RPMI8226 (cell line): Measurements from ENCODE around the gene HABP4.
A peak's percentile ranks its signal among the peaks of the same experiment; 100 is the strongest.

Source experiments
- DNase-seq: peaks from one replicate; pipeline ENCODE4 v3.0.0-alpha.2; 2015

The HABP4 gene, protein sequence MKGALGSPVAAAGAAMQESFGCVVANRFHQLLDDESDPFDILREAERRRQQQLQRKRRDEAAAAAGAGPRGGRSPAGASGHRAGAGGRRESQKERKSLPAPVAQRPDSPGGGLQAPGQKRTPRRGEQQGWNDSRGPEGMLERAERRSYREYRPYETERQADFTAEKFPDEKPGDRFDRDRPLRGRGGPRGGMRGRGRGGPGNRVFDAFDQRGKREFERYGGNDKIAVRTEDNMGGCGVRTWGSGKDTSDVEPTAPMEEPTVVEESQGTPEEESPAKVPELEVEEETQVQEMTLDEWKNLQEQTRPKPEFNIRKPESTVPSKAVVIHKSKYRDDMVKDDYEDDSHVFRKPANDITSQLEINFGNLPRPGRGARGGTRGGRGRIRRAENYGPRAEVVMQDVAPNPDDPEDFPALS

DNA sequence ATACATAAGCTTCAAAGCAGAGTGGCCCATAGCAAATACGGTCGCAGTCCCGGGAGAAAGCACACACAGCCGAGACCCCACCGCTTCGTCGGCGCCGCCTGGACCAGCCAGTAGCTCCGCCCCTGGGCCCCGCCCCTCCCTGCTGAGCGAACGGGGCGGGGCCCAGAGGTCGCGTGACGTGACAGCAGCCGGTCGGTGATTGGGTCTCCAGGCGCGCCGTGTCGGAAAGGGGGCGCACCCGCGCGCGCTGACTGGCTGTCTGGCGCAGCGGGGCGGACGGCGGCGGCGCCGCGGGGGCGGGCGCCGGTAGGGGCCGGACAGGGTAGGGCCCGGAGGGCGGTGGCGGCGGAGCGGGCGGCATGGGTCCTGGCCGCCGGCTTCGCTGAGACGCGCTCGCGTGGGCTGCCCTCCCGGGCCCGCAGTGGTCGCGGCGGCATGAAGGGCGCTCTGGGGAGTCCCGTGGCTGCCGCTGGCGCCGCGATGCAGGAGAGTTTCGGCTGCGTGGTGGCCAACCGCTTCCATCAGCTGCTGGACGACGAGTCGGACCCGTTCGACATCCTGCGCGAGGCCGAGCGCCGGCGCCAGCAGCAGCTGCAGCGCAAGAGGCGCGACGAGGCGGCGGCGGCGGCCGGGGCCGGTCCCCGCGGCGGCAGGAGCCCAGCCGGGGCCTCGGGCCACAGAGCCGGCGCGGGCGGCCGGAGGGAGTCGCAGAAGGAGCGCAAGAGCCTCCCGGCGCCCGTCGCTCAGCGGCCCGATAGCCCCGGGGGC lies at the start of gene HABP4:
TSS of gene HABP4 (plus strand) at position 325 of the 768 bp plus-strand sequence. CDS start at position 436, 111 bp downstream.
- peak; percentile 94 for DNase-seq

DNA sequence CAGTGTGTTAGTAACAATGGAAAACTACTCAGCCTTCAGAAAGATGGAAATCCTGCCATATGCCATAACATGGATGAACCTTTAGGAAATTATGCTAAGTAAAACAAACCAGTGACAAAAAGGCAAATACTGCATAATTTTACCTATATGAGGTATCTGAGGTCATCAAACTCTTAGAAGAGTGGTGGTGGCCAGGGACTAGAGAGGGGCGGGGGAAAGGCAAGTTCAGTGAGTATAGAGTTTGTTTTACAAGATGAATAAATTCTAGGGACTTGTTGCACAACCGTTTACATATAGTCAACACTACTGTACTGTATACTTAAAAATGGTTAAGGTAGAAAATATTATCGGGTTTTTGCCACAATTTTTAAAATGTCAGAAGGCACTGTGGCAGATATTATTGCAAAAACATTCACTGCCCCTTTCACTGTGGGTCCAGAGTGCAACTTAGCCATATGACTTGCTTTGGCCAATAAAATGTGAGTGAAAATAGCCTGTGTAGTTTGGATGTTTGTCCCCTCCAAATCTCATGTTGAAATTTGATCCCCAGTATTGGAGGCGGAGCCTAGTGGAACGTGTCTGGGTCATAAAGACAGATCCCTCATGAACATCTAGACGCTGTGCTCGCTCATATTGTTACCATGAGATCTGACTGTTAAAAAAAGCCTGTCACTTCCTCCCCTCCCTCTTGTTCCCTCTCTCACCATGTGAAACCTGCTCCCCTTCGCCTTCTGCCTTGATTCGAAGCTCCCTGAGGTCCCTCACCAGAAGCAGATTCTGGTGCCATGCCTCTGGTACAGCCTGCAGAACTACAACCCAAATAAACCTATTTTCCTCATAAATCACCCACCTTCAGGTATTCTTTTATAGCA lies 41.3 kb upstream of the HABP4 start:
- DNase-seq, result no peak

DNA sequence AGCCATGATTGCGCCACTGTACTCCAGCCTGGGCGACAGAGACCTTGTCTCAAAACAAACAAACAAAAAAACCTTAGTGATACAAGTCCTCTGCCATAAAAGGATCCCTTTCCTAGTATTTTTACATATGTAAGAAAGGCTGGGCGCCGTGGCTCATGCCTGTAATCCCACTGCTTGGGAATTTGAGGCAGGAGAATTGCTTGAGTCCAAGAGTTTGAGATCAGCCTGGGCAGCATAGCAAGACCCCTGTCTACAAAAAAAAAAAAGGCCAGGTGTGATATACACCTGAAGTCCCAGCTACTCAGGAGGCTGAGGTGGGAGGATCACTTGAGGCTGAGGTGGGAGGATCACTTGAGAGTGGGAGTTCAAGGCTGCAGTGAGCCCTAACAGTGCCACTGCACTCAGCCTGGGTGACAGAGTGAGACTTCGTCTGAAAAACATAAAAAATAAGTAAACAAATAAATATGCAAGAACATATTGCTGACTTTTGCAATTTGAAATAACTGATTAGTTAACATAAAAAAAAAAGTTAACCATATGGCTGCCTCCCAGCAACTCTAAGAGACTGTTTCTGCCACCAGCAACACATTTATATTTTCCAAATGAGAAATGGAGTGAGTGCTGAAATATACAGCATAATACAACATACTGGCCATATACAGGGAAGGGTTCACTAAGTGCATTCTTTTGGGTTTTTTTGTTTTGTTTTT lies 38.7 kb upstream of the HABP4 start:
- no peak for DNase-seq

DNA sequence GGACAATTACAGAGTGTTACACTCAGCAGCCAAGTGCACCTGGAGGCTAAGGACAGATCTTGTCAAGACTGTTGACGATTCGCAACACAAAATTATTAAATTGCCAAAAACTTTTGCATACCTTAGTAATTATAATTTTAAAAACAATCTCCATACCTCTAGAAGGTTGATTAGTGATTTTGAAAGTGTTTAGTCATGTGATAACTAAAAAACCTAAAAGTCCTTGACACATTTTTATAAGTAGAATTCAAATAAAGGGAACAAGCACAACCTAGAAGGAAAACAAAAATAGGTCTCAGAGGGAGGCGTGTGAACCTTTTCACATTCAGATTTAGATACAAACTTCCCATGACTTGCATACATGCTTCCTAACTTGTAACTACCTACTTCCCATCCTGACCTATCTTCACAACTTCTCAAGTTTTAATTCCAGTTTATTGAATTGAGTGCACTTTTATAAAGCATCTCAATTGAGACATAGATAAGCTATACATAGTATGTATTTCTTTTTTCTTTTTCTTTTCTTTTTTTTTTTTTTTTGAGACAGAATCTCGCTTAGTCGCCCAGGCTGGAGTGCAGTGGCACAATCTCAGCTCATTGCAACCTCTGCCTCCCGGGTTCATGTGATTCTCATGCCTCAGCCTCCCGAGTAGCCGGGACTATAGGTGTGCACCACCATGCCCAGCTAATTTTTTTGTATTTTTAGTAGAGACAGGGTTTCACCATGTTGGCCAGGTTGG lies 37.6 kb upstream of the HABP4 start:
- no peak for DNase-seq

DNA sequence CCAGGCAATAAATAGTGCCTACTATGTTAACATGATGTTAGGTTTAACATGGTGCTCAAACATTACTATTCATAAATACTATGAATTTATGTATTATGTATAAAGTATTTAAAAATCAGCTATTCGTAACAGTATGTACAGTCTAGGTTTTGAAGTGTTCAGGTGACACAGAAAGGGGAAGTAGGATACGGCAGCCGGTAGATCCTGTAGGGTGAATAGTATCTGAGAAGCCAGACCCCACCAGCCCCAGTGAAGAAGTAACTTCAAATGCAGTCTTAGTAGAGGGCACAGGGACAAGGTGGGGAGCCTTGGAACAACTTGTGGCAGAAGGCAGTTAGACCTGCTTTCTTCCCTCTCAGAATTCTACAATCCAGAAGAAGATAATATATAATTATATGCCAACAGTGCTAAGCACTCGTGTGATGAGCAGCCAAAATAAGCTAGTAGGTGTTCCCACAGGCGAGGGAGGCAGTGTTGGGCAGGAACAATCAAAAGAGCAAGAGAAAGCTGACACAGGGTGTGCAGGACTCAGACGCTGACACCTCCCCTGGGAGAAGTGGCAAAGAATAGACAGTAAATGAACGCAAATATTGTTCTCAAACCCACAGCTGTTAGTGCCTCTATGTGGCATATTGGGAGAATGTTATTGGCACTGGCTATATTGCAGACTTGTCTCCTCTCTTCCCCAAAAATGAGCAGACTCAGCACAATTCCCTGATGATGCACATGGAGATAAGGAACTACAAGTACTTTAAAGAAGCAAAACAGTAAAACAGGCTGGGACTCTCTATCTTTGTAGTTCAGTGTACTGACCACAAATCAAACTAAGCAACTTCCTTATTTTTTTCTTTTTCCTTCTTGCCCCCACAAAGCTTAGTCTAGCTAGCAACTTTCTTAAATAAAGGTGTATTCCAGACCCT lies 36.4 kb upstream of the HABP4 start:
- DNase-seq, result peak; percentile 38

DNA sequence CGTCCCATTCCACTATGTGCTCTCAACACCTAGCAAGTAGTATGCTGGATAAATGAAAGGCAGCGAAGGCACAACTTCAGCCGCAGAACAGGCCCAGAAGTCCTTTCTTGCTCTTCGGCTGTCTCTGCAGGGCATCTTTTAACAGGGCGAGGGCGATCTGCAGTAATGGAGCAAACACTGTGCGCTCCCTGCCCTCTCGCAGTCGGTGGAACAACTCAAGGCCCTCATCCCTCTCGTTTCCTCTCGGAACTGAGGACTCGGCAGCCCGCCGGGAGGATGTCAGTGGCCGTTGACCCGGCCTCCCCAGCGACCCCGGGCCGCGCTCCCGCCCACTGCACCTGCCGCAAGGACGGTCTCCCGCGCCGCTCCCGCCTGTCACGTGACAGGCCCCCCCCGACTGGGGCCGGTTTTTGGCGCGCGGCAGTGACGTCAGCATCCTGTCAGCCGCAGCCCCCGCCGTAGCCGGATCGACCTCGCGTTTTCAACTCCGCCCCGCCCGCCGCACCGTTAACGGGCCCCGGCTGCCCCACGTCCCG lies 32.9 kb upstream of the HABP4 start:
- DNase-seq, result peak; percentile 87

DNA sequence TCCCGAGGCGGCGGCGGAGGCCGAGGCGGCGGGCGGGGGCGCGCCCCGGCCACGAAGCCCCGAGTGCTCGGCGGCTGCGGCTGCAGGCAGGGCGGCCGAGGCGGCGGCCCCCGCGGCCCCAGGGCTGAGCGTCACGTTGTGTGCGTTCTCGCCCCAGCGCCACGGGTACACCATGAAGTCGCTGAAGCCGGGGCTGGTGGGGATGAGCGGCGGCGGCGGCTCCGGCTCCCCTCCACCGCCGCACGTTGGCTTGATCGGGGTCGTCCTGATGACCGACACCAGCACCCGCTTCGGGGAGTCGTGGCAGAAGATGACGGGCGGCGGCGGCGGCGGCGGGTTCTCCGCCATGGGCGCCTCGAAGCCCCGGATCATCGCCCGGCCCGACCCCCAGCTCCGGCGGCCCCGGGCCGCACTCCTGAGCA lies 32.3 kb upstream of the HABP4 start:
- DNase-seq, result peak; percentile 21

DNA sequence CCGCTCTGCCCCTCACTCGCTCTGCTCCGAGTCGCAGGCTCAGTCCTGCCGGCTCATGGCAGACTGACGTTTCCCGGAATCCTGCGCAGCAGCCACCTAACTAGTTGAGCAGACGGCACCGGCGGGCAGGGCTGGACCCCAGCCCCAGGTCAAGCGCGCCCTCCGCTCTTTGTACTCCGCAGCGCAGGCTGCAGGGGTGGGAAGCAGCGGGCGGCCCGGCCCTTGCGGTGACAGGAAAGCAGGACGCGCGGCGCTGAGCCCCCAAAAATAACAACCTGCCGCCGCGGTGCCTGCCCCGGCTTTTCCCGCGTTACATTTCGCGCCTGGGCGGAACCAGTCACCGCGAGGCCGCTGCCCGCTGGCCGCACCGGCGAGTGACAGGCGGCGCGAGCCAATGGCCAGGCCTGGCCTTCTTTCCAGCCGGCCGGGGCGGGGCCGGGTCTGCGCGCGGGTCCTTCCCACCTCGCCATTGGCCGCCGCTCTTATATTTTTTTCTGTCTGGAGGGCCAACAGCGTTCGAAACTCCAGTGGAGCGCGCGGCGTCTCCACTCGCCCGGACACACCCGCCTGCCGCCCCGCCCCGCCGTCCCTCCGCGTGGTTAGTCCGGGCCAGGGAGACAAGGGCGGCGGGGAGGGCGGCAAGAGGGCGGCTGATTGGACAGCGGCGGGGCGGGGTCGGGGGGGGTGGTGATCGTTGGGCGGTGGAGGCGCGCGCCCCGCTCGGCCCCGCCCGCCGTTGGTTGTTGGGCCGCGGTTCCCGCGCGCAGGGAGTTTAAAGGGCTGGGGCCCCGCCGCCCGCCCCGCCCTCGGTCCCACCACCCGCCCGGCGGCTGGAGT lies 31.7 kb upstream of the HABP4 start, which contains the start of gene ZNF367:
TSS of gene ZNF367 (minus strand) at position 288 of the 837 bp plus-strand sequence. CDS start 338 bp downstream, outside the sequence.
- DNase-seq, result peak; percentile 92

DNA sequence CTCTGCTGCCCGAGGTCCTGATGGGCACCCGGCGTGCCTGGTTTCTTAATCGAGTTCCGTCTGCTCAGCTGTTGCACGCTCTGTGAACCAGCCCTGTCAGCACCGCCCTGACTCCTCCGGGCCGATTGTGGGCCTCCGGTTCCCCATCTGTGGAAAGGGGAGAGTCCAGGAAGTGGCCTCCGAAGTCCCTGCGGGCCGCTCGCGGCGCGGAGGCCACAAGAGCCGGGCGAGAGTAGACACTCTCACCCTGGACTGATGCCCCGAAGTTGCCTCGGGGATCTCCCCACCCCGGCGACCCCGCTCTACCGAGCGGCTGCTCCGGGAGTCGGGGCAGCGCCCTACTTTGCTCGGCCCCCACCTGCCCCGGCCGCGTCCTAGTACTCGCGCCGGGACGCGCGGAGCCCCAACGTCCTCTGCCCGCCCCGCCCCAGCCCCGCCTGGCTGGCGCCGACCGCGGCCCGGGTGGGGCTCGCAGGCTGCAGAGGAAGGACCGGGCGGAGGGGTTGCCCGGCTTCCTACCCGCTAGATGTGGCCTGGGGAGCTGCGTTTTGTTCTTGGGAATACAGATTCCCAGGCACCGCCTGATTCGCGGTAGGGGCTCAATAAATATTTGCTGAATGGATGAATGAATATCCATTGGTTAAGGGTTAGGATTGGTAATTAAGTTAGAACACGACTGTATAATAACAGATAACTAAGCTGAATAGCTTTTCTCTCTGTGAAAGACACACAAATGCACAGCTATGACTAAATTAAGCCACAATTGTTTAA lies 30.9 kb upstream of the HABP4 start:
- DNase-seq, result peak; percentile 75

DNA sequence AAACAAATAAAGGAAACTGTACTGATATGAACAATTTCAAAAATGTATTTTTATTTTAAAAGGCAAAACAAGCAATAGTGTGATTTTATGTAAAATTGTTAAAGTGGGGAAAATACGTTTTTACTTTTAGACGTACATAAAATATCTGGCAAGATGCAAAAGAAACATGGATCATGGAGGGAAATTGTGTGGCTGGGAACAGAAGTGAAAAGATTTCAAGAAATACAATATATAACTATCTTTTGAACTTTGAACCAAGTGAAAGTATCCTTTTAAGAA lies 30.3 kb upstream of the HABP4 start:
- no peak for DNase-seq

DNA sequence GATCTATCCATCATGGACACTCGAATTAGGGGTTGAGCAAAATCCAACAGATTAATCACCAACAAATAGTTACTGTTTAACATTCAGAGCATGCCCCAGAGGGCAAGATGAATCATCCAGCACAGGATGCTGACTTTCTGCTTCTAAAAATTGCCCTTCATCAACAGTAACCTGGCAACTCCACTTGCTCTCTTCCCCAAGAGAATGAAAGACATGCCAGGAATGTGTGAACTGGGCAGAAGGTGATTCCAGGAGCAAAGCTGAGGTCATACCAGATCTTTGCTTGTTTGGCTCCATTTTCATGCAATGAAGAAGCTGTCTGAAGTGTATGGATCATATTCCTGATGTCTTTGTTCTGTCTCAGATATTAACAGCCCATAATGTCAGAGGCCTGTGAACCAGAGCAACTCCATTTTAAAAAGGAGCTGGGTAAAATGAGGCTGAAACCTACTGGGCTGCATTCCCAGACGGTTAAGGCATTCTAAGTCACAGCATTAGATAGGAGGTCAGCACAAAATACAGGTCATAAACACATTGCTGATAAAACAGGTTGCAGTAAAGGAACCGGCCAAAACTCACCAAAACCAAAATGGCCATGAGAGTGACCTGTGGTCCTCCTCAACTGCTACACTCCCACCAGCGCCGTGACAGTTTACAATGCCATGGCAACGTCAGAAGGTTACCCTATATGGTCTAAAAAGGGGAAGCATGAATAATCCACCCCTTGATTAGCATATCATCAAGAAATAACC lies 29.3 kb upstream of the HABP4 start:
- DNase-seq, result peak; percentile 72

DNA sequence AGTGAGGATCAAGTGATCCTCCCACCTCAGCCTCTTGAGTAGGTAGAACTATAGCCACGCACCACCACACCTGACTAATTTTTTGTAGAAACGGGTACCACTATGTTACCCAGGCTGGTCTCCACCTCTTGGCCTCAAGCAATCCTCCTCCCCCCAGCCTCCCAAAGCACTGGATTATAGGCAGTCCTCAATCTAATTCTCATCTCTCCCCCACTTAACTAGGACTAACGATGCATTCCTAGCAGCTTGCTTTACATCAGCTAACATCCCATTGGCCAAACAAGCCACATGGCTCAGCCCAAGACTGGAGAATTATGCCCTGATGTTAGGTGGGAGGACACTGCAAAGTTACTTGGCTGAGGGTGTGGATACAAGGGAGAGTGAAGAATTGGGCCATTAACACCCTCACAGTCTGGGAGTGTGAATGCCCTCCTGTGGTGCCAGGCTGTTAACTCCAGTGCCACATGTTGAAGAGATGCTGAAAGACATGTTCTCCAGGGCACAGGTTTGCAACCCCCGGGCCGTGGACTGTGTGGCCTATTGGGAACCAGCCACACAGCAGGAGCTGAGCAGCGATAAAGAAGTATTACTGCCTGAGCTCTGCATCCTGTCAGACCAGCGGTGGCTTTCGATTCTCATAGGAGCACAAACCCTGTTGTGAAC lies 26.5 kb upstream of the HABP4 start:
- DNase-seq, result no peak

DNA sequence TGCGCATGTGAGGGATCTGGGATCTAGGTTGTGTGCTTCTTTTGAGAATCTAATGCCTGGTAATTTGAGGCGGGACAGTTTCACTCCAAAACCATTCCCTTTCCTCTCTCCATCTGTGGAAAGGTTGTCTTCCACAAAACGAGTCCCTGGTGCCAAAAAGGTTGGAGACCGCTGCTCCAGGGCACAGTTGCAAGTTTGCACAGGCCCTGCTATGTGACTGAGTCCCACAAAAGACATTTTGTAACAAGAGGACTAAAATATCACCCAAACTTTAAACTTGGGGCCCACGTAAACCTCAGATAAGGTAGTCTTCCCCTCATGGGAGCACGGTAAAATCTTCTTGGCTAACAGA lies 26.0 kb upstream of the HABP4 start:
- no peak for DNase-seq

DNA sequence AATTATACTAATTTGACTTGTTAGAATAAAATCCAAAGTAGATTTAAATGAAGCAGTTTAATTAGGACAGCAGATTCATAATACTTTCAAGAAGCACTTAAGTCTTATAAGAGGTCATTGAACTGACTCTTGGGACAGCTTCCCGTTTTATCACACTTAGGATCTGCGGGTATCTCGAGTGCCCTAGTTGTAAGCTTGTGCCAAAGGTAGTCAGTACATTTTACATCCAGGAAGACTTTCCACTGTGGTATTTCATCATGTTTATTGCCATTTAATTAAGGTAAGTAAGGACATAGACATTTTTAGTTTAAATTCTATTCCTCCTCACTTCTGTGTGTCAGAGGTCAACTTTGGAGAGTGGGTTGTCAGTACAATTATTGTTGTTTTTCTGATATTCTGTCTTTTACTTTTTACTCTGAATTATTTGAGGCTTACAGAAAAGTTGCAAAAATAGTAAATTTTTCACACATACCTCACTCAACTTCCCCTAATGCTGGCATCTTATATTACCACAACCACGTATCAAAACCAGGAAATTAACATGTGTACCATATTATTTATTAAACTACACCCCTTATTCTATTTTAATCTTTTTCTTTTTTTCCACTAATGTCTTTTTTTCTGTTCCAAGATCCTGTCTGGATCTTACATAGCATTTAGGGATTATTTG lies 24.3 kb upstream of the HABP4 start:
- DNase-seq, result no peak

DNA sequence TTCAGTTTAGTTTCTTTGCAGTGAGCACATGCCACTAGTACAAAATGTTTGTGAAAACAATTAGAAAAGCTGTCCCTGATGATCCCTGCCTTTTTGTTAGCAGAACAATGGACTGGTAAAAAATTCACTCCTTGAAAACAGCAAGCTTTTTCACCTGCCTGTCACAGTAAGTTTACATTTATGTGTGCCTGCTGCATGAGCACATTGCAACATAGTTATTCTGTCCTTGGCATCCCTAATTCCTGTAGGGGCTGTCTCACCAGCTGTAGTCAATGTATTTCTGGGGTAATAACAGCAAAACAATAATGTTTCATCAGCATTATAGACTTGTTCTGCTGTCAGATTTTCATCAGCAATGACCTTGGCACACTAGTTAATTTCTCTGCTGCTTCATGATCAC lies 20.2 kb upstream of the HABP4 start:
- DNase-seq, result no peak

DNA sequence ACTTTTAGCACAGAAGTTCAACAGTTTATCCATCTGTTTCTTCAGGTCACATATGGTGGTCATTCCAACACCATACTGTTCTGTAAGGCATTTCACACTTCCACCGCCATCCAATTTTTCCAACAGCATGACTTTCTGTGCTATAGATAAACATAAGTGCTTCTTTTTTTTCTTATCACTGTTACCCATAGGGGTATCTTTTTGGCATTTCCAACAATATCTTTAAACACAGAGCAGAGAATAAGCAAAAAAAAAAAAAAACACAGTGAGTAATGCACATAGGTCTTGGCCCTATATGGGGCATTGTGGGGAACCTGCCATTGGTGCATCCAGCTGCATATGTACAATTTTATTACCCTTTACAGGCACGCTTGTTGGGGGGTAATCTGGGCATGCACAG lies 19.6 kb upstream of the HABP4 start:
- no peak for DNase-seq

DNA sequence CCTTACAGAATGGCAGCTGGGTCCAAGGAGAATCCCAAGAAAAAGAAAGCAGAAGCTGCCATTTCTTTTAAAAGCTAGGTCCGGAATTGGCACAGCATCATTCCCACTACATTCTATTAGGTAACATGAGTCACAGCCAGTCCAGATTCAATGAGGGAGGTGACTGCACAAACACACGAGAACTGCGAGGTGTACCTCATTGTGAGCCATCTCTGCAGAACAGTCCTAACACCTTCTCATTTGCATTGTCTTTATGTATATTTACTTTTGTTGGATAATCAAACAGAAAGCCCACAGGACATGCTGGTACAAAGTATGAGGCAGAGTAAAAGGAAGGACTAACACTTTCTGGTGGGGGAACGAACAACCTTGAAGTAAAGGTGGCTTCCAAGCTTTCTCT lies 14.6 kb upstream of the HABP4 start:
- no peak for DNase-seq
